ENCODE results near the gene ACACA.

ACACA gene

DNA sequence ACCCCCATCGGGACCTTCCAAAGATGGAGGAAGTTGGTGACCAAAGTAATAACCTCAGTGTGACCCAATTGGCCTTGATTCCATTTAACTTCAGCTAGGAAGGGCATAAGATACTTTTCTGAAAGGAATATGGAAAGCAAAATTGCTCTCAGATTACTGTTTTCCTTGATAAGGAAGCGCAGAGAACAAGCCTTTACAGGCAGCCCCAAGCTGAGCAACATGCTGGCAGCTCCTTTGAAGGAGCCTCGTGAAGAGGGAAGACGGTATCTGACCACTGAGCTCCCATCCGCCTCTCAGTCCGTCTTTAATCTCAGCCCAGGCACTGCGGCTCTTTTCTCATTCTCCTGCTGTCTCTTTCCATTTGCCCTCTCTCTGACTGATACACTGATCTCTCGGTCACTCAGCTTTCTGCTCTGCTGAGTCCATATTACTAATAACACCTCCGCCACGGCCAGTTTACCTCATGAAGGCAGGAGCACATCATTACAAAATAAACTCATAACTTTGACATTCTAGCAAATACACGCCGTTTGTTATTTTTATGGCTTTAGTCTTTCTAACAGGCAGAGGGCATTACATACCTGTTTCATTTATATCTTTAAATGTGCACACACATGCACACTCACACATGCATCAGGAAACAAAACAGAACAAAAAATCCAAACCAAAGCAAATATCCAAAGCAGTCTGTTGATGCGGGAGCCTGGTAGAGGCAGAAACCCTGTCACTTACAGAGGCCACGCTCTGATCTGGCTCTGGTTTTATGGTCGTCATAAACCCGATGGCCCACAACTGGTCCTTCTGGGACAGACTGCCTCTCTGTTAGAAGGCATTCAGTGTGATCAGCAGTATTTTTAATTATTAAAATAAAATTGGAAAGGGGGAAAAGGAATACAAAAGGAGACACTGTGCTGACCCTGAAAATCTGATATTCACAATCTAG, 274.7 kb downstream of the ACACA start:
- DNase-seq (ENCODE audit: low read depth): no peak

GRCh38 chr17:37130984-37131446, 275.6 kb downstream of the ACACA start:
- DNase-seq (ENCODE audit: low read depth): no peak

- no peak for DNase-seq (ENCODE audit: low read depth)
These were observed 281.8 kb downstream of the ACACA start for GRCh38 chr17:37124821-37125173.

- DNase-seq (ENCODE audit: low read depth): peak; percentile 55
These were observed 282.5 kb downstream of the ACACA start for GRCh38 chr17:37123941-37124820.

DNA sequence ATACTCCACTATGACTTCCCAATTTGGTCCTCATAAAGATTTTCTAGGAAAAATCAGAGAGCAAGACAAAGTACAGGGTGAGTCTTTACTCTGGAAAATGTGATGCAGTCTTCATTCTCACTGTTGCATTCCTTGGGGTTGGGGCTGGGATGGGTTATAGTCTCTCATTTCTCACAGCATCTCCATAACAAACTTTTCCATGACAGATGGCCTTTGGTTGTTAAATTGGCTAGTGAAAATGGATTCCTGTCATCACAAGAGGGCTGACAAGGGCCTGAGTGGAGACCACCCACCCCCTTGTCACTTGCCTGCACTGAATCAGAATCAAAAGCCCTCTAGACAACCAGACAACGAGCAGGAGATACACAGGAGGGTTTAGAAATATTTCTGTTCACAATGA, 283.2 kb downstream of the ACACA start:
- DNase-seq (ENCODE audit: low read depth): no peak

GRCh38 chr17:37121616-37122015, 285.0 kb downstream of the ACACA start:
- no peak for DNase-seq (ENCODE audit: low read depth)

DNA sequence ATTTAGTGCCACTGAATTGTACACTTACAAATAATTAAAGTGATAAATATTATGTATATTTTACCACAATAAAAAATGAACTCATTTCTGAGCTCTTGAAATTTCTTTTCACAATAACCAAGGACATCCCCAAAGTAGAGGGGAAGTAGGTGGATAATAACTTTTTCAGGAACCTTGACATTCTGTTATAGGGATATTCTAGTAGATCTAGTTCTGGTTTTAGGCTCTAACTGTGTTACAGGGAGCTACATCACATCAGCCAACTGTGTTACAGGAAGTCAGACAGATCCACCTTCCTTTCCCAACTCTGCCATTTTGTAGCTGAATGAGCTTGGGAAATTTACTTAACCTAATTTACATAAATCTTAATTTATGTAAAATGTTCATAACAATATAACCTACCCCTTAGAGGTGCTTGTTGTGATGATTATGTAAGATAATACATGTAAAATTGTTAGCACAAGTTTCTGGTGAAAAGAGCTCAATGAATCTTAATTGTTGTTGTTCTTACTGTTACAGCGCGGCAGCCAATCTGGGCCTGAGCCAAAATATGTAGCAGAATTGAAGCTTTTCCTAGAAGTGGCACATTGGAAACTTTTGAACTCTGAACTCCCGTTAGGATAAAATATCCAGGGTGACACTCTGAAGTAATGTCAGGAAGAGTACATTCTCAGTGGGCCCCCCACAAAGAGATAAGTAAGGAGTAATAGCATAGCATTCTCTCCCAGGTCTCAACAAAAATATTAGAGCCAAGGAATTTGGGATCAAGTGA, 288.1 kb downstream of the ACACA start:
- DNase-seq (ENCODE audit: low read depth): no peak

DNA sequence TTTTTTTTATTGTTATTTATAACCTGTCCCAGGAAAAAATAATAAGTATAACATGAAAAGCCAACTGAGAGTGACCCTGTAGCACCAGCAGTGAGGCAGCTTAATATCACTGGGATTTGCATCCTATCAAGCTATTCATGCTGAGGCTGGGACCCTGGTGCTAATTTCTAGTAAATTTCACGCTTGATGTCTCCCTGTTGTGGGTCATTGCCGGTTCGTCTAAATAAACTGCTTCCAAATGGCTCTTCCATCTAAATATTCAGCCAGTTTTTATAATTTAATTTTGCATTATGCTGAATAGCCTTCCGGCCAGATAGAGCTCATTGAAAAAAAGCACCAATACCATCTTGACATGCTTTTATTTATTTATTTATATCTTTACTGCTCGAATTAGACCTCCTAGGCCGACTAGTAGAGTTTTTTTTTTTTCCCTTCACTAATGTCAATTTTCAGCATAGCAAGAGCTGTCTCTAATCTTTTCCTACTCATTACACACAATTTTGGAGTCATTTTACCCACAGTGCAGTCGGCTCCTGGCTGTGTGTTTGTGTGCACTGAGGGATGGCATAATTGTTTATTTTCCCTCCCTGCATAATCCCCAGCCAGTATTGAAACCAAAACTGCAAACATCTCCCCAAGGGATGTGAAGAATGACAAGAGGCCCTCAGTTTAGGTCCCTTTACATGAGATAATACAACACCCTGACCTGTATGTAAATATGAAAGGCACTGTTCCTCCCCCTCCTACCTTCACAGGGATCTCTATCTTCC, 289.1 kb downstream of the ACACA start:
- peak; percentile 55 for DNase-seq (ENCODE audit: low read depth)

DNA sequence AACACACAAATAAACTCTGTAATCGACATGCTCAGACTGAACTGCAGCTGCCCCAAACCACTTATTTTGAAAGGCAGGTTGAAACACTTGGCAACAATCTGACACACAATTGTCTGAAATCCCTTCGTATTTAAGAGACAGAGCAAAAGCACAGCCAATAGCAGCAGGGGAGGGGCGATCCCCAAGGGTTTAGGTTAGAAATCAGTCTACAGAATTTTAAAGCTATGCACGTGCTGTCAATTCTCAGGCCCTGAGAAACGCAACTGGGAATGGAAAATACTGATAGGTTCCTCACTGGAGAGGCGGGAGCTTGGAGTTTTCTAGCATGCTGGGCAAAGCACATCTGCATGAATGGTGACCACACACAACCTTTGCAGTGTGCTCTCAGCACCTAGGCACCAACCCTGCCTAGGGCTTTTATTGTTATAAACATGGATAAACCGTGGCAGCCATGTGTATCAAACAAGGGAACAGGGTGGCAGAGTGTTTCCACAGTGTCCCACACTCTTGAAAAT, 289.9 kb downstream of the ACACA start:
- no peak for DNase-seq (ENCODE audit: low read depth)

- no peak for DNase-seq (ENCODE audit: low read depth)
These were observed 295.3 kb downstream of the ACACA start for GRCh38 chr17:37111329-37111728.

- DNase-seq (ENCODE audit: low read depth): no peak
These were observed 295.9 kb downstream of the ACACA start for GRCh38 chr17:37110746-37111145.

DNA sequence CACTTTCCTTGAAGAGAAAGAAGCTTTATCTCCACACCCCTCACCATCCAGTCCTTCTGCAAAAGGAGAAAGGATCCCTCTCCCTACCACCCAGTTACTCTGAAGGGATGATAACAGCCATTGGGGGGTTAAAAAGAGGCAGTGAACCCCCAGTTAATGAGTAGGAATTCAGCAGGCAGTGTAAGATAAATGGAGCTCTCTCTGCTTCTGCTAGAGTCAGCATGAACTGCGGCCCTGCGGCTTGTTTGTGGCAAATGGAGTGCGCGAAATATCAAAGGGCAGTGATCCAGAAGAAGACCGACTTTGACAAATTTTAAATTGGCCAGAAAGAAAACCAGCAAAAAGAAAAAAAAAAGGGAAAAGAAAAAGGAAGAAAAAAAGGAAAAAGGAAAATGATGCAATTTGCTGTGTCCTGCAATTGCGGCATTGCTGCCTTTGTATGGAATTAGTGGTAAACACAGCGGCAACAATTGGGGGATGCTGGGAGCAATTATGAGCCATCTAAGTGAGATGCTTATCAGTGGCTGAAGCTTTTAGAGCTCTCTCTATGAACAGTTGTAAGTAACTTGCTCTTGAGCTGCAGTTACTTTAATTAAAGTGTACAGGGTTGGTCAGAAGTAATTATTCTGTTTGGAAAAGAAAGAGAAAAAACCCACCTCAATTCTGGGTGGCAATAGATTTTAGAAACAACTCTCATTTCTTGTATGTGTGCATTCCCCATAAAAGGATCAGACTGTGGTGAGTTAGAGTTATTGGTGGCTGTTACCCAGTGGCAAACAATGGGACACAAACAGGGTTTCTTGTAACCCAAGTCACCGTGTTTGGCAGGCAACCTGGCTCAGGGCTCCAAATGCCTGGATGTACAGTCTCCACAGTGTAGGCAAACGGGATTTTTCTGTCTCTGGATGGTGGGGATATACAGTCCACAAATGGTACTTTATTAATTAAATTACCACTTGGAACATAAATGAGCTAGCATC, 296.6 kb downstream of the ACACA start:
- DNase-seq (ENCODE audit: low read depth): no peak

GRCh38 chr17:37109106-37109505, 297.5 kb downstream of the ACACA start:
- no peak for DNase-seq (ENCODE audit: low read depth)

DNA sequence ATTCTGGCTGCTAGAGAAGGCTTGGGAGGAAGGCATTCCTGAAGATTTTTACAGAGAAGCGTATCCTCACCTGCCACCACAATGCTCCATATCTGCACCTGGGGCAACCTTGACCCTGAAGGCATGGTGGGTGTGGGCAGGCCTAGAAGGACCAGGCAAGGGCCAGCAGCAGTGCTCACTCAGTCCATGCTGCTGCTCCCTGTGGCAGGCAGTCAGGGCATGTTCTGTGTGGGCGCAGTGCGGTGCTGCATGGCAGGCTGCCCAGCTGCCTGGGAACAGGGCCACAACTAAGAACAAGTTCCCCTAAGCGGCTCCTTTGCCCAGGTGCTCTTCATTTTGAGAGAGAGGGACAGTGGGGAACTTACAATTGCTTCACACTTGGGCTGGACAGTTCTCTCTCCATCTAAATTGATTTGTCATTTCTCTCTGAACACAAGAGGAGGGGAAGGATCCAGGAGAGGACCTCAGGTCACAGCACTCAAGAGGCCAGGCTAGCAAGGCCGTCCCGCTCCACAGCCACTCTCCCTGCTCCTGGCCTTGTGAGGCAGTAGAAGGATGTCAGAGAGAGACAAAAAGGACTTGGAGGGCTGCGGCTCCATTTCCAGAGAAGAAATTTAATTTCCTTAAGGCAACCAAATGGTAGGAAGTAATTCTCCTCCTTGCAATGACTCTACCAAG, 299.1 kb downstream of the ACACA start:
- peak; percentile 46 for DNase-seq (ENCODE audit: low read depth)

- no peak for DNase-seq (ENCODE audit: low read depth)
These were observed 300.6 kb downstream of the ACACA start for GRCh38 chr17:37106049-37106448.

- no peak for DNase-seq (ENCODE audit: low read depth)
These were observed 303.4 kb downstream of the ACACA start for GRCh38 chr17:37103231-37103630.

GRCh38 chr17:37101306-37101705, 305.3 kb downstream of the ACACA start:
- DNase-seq (ENCODE audit: low read depth): no peak

DNA sequence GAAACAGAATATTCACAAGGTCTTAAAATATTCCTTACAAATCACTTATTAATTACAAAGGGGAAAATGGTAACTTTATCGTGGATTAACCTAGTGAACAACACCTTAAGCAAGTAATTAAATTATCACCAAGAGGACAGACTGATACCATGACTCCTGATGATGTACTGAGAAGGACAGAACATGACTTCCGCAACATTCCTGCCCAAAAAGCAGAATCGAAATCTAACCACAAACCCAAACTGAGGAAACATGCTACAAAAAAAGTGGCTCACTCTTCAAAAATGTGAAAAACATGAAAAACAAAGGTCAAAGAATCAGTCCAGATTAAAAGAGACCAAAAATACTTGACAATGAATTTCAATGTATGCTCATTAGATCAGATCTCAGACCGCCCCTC, 306.4 kb downstream of the ACACA start:
- peak; percentile 31 for DNase-seq (ENCODE audit: low read depth)
